Stimulated activated CD8-positive, alpha-beta memory T cell treated with anti-CD3 and anti-CD28 coated beads, Interleukin-7, amount 100 ng/mL, for 1 hour (primary cell): ENCODE data around the gene AP2A2.

Experiments
- DNase-seq, 2 donors: peaks; one replicate each; pipeline ENCODE4 v3.0.0-alpha.2; 2020; ENCODE audit warnings: low read depth in 2 of 2

The AP2A2 gene

DNA sequence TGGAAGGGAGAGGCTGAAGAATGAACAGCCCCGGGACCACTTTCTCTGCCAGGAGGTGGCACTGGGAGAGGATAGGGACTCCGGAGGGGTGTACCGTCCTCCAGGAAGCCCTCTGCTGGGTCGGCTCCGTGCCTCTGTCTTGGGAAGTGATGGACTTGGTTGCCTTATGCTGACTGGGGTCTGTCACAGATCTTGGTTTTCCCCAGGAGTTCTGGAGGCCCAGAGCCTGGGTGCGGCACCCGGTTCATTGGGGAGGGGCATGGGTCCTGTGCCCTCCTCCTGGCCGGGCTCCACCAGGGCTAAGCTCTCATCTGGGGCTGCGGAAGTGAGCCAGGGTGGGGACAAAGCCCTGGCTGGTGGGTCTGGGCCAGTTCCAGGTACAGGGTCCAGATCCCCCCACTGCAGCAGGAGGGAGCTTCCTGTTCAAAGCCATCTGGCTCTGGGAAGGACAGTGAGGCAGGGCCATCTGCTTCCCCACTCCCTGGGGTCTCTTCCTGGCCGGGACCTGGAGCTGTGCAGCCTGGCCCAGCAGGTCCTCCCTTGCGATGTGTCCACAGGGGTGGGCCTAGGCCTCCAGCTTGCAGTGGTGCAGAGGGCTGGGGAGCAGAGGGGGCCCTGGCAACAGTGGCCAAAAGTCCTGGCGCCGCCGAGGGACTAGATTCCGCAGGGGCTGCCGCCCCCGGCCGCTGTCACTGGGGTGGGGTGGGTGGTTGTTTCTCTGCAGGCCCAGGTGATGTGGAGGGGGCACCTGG lies 1.1 kb upstream of the AP2A2 start:
- no peak for DNase-seq

- no peak for DNase-seq
Observed at GRCh38 chr11:925158-925495, 543 bp upstream of the AP2A2 start.

- no peak for DNase-seq
Observed at GRCh38 chr11:926341-926916, 759 bp downstream of the AP2A2 start.

DNA sequence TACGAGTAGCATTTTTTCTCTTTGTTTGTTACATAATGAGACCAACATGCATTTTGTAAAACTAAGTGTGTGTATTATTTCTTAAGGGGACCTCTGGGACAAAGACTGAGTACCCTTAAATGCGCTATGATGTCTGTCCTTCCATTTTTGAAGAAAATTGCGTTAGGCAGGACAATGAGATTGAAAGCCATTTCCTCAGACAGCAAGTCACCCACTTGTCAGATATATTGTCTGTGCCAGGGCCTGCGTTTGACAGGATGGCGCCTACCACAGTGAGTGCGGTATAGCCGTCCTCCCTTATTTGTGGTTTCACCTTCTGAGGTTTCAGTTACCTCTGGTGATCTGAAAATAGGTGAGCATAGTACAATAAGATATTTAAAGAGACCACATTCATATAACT lies 2.2 kb downstream of the AP2A2 start:
- DNase-seq = no peak

DNA sequence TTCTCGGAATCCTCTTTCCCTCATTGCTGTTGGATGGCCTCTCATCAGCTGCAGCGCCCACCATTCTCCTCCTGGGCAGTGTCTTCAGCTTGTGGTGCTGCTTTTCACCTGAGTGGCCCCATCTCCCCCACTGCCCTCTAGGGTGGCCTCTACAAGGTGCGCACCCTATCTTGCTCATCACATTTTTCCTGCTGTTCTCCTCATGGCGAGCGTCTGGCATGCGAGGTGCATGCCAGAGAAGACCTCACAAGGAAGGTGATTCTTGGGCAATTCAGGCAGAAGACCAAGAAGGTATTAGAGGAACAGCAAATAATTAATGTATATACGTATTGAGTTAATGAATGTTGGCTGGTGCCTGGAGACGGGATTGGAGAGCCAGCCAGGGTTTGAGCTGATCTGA lies 3.1 kb downstream of the AP2A2 start:
- no peak for DNase-seq

DNA sequence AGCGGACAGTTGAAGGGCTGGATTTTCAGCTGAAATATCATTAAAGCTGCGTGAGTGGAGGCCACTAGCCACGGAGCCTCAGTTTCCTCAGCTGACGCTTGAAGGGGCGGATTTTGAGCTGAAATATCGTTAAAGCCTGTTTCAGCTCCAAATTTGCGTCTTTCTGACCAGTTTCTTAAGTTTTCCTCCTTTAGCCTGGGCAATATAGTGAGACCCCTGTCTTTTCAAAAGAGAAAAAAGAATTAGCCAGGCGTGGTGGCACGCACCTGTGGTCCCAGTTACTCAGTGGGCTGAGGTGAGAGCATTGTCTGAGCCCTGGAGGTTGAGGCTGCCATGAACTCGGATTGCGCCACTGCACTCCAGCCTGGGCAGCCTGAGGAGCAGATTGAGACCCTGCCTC lies 3.7 kb downstream of the AP2A2 start:
- DNase-seq = no peak

DNA sequence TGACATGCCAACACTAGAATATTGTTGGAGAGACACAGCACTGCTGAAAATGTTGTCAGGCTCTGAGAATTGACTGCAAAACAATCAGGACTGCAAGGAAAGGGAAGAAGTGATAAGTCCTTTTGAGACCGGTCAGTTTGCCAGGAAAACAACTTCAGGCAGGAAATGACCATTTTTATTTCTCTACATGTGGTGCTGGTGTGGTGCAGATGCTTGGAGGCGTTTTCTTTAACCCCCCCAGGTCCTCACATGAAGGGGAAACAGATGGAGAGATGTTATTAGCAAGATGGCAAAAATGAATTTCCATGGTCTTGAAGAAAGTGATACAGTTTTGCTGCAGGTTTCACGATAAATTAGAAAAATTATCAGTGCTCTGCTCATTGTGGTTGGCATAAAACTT lies 5.7 kb downstream of the AP2A2 start:
- DNase-seq = no peak

DNA sequence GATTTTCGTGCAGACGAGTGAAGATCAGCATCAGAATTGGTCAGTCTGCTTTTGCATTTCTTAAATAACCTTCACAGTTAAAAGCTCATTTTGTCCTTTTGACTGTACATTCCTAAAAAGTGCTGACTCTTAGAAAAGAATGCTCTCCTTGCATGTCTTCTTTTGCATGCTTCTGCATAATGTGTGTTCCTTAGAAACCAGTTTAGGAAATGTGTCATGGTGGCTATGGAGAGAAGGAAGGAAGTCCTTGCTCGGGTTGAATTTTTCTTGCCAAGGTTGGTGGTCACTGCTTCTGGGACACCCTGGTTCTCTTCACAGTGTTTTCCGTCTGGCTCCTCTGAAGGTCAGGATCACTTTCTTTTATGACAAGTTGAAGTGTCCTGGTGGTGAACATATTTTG lies 6.8 kb downstream of the AP2A2 start:
- DNase-seq = no peak

GRCh38 chr11:933142-933851 lies 7.6 kb downstream of the AP2A2 start:
- no peak for DNase-seq

DNA sequence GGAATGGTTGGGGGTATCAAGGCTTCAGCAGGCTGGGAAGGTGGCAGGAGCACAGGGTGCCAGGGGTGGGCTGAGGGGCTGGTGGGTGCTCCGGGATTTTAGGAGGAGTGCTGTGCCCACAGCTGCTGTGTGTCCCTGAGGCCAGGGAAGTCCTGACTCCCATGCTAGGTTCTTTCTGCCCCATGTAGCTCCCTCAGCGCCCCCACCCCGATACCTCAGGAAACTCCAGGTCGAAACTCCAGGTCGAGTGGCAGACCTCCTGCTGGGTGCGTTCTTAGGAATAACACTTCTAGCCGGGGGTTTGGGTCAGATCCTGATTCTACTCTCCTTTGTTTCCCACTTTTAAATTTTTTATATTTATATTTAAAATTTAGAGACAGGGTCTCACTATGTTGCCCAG lies 8.3 kb downstream of the AP2A2 start:
- DNase-seq = no peak

DNA sequence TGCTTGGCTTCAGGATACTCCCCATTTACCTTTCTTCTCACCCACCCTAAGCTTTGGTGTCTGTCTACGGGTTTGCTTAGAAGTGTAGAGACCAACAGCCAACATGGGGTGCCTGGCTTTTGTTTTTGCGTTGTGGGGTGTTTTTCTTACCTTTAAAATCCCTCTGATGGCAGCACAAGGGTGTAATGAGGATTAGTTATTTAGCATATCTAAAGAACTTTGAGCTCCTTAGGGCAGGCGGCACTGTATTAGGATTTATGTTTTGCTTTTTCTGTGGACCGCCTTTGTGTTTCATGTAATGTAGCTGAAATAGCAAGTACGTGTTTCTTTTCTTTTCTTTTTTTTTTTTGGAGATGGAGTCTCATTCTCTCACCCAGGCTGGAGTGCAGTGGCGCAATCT lies 8.9 kb downstream of the AP2A2 start:
- DNase-seq = no peak

- DNase-seq = no peak
Observed at GRCh38 chr11:936199-936598, 10.5 kb downstream of the AP2A2 start.

DNA sequence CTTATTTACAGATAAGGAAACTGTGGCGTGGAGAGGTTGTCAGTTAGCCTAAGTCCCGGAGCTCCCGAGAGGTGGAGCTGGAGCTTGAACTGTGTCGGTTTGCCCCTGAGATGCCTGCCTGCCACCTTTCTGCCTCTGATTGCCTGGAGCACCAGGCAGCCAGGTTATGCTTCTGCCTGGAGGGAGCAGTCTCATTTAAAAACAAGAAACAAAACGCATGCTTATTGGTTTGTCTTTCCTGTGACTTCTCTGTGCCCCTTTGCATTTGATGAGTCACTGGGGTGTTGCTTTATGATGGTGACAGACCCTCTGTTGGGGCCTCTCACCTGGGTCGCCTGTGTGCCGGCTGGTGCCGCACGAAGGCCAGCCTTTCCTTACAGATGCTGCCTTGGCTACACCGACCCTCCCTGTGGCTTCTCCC lies 12.2 kb downstream of the AP2A2 start:
- no peak for DNase-seq

GRCh38 chr11:940496-941135 lies 14.9 kb downstream of the AP2A2 start:
- no peak for DNase-seq

DNA sequence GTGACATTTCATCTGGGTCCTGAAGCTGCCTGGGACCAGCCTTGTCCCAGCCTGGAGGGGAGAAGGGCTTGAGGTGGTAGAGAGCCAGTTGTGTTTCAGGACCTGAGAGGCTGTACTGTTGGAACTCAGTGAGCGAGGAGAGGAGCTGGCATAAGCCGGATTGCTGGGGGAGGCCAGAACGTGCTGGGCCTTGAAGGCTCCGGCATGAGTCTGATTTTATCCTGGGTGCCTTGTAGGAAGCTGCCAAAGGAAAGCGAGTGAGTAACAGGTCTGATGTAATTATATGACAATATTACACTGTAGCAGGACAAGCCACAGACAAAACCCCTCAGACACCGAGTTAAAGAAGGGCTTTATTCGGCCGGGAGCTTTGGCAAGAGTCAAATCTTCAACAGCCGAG lies 17.2 kb downstream of the AP2A2 start:
- DNase-seq = no peak

GRCh38 chr11:944711-945470 lies 19.2 kb downstream of the AP2A2 start:
- DNase-seq = no peak

- DNase-seq = no peak
Observed at GRCh38 chr11:945986-946385, 20.3 kb downstream of the AP2A2 start.

- DNase-seq = no peak
Observed at GRCh38 chr11:947744-948143, 22.1 kb downstream of the AP2A2 start.

GRCh38 chr11:951507-951906 lies 25.8 kb downstream of the AP2A2 start:
- DNase-seq = no peak

GRCh38 chr11:952406-953385 lies 27.0 kb downstream of the AP2A2 start:
- DNase-seq = no peak

DNA sequence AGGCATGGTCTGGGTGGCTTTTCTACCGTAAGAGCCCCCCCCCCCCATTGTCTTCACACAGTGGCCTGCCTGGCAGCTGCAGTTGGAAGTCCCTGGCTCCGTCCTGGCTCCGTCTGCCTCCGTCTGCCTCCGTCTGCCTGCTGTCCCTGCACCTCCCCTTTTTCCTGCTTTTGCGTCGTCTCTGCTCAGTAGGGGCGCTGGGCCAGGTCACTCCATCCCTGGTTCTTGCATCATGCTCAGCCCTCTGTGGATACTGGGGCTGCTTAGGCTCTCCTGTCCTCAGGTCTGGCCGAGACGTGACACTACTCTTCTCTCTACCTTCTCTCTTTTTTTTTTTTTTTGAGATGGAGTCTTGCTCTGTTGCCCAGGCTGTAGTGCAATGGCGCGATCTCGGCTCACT lies 27.8 kb downstream of the AP2A2 start:
- DNase-seq = no peak
